GM21390 (cell line): Measurements from ENCODE around the gene TCF7.

Source experiments
- ATAC-seq: cut with Tn5 transposase; IDR thresholded peaks from one replicate; pipeline ENCODE4 v1.9.1; 2021; ENCODE audit not compliant: unreplicated experiment

TCF7 gene

DNA sequence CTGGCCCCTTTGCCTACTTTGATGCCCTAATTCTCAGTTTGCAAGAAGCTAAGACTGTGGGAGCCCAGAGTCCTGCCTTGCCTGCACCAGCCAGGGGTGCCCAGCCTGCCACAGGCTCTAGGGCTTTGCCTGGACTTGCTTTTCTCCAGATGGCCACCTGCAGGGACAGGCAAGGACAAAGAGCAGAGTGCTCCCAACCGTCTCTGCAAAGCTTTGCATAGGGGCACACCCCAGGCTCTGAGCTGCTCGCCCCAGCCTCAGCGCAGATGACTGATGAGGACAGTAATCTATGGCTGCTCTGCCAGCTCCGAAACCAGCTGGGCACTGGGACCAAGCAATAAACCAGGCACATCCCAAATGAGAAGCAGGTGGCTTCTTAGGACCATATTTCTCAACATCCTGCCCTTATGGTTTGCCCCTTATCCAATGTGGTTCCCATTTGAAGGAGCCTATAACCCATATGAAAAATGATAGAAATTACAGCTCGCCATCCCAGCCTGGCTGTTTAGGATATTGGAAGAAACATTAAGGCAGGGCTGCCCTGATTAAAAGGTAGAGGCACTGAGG lies 25.4 kb upstream of the TCF7 start:
- ATAC-seq: no peak

DNA sequence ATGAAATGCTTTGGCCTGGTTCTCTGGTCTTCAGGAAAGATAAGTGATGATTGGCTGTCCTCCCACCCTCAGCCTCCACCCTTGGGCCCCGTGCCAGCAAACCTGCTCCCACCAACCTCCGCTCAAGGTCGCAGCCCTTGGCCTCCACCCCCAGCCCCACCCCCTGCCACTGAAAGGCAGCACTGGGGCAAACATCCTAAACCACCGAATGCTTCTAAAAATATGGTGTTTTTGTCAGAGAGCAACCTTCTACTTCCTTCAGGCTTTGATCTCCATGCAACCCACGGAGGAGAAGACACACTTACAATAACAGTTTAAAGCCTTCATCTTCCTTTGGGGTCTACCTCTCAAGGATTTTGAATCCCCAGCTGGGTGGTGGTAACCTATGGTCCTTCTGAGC lies 24.0 kb upstream of the TCF7 start:
- ATAC-seq: no peak

DNA sequence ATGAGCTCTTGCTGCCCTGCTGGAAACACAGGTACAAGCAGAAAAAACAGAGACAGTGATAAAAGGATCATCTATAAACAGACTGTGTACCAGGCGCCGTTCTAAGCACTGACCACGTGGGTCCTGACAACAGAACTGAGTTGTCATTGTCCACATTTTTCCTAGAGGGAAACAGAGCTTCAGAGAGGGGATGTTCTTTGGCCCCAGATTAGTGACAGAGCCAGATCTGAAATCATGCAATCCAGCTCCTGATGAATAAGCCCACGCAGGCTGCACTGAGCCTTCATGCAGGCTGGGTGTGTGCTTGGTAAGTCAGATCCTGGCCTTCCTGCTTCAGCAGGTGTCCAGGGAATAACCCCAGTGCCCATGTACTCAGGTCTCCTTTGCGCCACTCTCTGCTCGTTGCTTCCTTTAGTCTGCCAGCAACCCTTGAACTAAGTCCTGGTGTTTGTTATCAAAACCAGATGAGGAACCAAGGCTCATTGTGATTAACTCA lies 22.8 kb upstream of the TCF7 start:
- ATAC-seq: no peak

DNA sequence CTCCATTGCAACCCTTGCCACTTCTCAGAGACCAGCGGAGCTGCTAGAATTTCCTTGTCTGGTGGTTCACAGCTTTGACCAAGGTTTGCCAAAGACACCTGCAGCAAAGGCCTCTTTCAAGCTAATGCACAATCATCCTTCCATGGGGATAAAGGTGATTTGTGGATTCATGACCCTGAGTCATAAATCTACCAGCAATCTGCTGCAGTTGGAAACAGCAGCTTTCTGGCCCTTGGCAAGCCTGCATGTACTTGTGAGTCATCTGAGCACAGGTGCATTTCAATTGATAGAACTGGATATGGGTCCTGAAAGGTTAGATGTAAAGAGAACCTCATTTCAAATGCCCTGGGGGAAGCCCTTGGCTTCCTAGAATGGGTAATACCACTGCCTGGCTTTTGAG lies 21.6 kb upstream of the TCF7 start:
- ATAC-seq: no peak

DNA sequence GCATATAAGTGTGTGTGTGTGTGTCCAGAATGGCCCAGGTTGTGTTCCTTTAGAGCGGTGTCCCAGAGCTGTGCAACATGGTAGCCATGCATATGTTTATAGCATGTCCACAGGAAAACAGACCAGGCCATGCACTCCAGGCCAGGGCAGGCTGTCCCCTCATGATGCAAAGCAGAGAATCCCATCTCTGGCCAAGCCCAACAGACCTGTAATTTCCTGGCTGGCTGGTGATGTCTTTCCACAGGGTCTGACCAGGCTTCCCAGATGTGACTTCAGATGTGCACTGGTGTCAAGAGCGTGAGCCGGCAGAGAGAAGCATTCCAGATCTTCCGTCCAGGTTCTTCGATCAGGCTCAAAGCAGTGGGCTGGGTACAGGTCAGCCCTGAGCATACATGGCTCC lies 21.1 kb upstream of the TCF7 start:
- no peak for ATAC-seq

DNA sequence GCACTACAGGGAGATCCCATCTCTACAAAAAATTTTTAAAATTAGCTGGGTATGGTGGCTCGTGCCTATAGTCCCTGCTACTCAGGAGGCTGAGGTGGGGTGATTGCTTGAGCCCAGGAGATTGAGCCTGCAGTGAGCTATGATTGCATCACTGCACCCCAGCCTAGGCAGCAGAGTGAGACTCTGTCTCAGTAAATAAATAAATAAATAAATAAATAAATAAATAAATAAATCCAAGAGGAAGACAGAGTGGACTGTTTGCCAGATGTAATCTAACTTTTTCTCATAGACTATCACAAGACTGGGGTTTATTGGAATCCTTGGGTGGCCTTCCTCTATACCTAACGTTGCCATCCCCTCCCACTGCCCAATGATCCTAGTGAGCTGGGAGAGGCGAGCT lies 19.2 kb upstream of the TCF7 start:
- no peak for ATAC-seq

DNA sequence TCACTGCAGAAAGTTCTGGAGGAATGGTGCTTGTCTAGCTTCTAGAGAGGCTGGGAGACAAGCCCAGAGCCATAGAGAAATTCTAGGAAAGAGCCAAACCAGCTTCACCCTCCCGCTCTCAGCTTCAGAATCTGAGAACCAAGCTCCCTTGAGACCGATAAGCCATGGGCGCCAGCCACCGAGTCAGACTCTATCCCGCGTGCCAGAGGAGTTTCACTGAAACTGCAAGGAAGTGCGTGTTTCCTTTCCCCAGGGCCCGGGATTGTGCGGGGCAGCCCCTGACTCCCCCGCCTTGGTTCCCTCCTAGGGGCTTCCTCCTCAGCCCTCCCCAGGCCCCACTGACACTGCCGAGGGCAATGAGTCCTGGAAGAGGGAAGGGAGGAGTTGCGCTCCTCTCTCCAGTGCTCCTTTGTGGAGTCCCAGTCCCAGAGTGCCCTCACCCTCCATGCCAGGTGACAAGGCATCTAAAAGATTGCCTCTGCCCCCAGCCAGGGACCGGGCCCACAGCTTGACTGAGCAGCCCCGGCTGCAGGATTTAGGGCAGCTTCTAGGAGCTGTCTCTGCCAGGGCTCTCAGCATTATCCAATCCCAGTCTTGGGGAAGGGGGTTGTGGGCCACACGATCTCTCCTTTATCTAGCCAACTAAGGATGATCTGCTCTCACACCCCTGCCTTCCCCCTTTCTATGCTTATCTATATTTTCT lies 18.4 kb upstream of the TCF7 start:
- ATAC-seq: no peak

DNA sequence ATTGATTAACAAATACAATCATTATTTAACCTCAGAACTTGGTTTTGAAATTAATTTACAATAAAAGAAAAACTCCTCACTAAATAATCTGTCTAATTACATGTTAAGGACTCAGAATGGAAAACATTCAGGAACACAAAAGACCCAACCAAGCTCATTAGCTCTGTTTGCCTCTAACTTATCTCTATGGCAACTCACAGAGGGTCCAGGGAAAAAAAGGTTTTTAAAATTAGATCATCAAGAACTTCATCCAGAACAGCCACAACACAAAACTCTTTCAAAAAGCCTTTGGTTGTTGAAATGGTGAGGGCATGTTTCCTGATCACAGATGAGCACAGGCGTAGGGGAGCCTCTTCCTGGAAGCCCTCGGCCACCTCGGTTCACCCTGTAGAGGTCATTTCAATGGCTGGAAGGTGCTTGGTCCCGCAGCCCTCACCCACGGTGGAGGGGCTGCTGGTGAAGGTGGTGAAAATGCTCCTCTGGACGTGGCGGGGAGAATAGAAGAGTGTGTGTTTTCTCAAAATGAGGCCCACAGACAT lies 17.2 kb upstream of the TCF7 start:
- ATAC-seq: no peak

DNA sequence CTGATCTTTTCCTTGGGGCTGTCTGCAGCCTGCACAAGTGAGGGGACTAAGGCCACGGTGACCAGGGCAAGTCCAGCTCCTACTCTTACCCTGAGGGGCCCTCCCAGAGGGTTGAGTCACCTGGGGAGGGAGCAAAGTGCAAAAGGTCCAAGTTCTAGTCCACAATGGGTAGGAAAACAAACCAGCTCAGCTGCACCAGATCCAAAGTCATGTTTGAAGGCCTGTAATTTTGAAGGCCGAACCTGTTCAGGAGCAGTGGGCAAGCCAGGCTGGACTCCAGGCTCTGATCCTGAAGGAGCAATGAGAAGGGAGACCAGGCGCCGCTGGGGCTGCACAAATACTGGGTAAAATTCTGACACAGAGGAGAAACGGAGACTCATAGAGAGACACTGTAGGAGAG lies 15.8 kb upstream of the TCF7 start:
- ATAC-seq: no peak

DNA sequence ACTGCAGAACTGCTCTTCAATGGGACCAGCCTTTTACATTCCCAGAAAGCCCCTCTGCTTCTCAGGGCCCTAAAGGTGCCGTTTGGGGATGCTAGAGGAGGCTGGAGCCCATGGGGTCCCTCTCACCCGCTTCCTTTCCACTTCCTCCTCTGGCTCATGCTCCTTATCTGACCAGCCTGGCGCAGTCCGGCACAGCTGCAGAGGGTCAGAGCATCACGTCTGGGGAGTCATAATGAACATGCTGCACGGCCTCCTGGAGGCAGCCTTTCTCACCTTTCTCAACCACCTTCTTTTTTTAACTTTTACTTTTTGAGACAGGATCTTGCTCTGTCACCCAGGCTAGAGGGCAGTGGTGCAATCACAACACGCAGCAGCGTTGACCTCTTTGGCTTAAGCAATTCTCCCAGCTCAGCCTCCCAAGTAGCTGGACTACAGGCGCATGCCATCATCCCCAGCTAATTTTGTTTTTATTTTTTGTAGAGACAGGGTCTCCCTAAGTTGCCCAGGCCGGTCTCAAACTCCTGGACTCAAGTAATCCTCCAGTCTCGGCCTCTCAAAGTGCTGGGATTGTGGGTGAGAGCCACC lies 15.1 kb upstream of the TCF7 start:
- ATAC-seq: no peak

DNA sequence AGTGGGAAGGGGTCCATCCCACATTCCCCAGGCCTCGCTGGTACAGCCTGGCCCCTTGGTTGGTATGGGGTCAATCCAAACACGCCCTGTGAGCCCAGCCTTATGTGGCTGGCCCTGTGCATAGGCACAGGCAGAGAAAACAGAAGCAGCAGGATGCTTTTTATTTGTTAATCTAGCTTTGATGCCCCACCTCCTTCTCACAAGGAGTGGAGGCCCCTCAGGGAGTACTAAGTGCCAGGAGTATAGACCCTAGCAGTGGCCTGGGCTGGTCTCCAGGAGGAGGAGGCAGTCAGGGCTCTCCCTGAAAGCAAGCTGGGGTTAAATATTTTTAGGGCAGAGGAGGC lies 14.6 kb upstream of the TCF7 start:
- no peak for ATAC-seq

DNA sequence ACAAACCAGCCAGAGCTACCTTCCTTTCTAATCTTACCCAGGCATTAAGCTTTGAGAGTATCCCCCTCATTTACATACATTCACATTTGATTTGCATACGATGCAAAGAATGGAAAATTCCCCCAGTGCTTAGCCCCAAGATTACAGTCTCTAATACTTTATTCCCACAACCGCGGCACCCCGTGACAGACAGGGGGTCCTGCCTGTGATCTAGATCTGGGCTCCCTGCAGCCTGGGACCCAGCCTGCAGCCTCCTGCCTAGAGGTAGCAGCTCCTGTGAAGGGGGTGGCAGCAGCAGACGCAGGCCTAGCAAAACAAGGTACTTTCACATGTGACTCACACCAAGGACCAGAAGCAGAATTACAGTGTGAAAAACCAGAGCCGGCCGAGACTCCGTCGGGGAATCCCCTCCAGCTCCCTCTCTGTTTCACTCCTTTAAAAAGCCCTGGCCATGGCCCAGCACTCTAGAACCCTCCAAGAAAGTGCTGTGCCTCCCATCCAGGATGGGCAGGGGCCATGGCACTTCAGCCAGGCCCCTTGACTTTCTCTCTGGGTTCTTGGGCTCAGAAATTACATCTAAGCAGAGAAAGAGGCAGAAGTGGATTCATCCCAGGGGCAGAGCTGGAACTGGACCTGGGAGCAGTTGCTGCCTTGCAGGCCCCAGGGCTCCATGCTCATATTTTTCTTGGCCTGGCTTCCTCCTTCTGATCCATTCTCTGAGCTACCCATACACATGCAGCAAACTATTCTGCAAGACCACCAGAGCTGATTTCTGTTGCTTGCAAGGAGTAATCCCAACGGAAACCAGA lies 14.0 kb upstream of the TCF7 start:
- ATAC-seq: peak; percentile 89

DNA sequence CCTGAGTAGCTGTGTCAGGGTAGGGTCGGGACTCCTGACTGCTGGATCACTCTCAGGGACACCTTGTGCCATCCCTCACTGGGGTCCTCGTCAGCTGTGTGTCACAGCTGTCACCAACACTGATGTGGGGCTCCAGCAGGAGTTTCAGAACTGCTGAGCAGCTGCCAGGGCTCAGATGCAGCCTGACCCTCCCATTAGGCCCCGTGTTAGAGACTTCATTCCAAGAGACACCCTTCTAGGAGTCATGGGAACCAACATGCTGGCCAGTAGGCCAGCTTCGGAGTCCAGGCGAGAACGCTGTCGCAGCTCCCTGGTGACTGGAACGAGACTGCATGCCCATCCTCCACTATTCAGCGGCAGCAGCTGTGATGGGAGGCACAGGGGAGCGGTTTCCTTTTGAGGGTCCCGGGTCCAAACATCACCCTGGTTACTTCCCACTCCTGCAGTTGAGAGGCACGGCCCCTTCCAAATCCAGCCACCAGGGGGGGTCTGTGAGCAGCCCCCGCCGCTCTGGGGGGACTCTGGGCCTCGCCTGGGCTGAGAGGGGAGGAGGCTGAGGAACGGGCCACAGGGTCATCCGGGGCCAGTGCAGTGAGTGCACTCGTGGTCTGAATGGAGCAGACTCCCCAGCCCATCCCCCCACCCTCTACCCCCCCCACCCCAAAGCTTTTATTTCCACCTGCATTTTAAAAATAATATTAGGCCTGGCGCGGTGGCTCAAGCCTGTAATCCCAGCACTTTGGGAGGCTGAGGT lies 12.6 kb upstream of the TCF7 start:
- no peak for ATAC-seq

DNA sequence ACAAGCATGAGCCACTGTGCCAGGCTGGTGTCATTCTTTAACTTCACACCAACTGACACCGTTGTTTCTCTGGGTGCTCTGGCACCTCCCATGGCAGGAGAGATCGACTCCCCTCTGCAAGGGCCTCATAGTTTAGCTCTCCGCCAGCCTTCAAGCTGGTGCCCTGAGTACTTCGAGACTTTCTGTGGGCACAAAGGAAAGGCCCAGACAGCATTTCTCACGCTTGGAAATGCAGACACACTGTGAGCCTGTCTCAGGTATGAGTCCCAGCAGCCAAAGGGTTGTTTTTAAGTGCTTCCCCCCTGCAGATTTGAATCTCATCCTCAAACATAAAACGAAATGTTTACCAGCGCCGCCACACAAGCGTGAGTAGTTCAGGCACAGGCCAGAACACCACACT lies 11.1 kb upstream of the TCF7 start:
- ATAC-seq: no peak

DNA sequence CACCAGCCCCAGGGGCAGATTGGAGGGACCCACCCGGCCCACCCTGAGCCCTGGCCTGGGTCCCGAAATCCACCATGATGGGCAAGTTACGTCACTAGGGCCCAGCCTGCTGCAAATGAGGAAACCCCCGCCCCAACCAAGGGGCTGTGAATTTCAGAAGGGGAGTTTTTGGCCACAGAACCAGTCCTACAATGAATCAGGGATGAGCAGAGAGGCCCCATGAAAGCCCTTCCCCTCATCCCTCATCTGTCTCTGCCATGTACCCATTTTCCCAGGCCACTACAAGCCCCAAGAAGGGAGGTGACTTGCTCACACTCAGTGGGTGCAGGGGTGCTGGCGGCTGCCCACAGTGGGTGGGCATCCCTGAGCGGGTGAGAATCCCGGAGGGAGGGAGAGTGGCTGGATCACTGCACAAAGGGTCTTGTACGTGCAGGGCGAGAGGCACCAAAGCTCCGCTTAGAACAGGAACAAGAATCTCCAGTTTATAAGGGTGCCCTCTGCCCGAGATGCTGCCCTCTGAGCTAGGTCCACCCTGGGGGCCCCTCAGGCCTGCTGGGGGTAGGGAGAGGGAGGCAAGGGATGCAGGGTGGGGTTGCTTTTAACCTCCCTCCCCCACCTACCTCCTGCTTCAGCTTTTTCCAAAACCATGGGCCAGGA lies 10.4 kb upstream of the TCF7 start:
- ATAC-seq: no peak

DNA sequence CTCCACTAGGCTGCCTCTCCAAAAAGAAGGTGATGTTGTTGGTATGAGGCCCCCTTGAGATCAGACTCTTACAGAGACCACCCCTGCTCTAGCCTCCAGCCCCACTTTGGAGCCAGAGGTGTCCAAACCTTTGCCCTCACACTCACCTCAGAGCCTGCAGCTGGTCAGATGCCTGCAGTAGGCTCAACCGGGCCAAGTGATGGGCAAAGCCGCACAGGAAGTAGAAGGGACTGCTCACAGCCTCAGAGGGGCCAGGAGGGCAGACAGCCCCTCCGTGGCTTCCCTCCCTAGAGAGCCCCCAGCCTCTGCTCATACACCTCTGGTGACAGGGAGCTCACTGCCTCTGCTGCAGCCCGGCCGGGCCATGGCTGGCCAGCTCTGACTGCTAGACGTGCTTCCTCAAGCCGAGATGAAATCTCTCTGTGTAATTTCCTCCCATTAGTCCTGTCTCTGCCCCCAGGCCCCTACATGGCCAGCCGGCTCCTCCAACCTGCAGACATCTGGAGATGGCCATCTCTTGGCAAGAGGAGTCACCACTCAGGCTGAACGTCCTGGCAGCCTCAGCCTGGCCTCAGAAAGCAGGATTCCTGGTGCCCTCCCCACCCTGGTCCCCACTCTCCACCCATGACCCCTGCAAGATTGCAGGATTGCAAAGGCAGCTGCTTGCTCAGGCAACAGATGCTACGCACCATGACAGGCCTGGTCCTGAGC lies 7.3 kb upstream of the TCF7 start:
- ATAC-seq: no peak

DNA sequence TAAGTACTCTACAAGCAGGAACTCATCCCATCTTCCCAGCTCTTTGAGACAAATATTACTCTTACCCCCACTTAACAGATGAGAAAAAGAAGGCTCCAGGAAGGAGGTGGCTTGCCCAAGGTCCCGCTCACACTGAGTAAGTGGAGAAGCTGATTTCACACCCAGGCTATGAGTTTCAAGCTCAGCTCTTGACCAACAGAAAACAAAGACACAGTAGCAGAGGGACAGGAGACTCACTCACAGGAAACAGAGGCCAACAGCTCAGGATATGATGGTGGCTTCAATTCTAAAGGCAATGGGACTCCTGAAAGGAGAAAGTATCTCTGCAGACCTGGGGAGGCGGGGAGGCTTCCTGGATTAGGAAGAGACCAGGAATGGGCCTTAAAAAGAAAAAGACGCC lies 6.7 kb upstream of the TCF7 start:
- ATAC-seq: no peak

DNA sequence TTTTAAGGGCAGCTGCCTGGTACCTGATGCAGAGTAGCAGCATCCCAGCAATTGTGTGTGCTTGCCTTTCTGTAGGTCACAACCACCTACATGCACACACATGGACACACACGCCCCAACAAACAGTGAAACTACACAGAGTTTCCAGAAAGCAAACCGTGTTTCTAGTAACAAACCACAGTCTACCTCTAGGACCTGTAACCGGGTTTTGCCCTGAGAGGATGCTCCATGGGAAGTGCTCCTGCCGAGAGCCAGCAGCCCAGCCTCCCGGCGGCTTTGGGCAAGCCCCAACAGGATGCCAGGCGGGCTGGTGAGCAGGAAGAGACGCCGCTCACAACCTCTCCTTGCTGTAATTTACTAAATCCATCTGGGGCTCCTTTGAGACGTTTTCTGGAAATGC lies 4.1 kb upstream of the TCF7 start:
- no peak for ATAC-seq

DNA sequence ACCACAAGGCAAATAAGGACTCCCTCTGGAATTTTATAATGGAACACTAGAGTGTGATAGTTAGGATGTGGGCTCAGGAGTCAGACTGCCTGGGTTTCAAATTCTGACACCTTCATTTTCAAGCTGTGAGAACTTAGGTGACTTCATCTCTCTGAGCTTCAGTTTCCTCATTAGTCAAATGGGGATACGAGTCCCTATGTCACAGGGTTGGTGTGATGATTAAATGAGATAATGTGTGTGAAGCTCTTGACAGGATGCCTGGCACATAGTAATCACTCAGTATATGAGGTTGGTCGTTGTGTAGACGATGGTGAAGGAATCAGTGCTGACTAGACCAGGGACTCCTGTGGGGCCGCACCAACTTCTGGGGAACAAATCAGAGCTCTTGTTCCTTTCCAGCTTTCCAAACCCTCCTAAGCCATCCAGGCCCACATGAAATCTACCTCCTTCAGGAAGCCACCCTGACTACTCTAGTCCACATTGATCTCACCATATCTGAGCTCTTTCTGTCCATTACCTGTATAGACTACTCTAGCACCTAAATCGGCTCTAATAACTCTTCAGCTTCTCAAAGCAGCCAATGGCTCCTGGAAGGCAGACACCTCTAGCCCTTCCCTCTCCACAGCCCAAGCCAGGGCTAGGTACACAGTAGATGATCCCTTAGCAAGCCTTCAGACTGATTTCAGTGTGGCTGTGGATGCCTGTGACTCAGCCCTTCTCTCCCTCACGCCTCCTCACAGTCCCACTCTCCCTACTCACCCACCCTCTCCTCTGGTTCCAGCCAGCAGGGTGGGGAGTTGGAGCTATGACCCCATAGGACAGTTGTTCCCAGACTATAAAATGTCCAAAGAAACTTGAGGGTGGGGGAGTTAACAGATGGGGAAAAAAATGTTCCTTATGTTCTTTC lies 2.5 kb upstream of the TCF7 start:
- ATAC-seq: no peak
